ENCODE measurements around the gene CCT3.

- TF ChIP-seq CTCF (IDR thresholded peaks at IDR 0.05; ENCODE audit: insufficient read depth, low read length, poor library complexity, severe bottlenecking) (no peak), EZH2phosphoT487 (conservative IDR thresholded peaks at IDR 0.05; ENCODE audit: low read length) (no peak)
Observed at GRCh38 chr1:156371553-156372264, 33.6 kb upstream of the CCT3 start.

Measured in SU-DHL-6 (cell line).